Measurements from ENCODE around the gene USH1C.

Gene USH1C

GRCh38 chr11:17524221-17524620, 20.0 kb downstream of the USH1C start:
- DNase-seq (ENCODE audit: extremely low read depth, low read depth): no peak
- no peak for TF ChIP-seq CTCF (IDR thresholded peaks at IDR 0.05; ENCODE audit: low read depth, low read length, missing control alignments)
- no peak overlapping the region for H3K4me3 ChIP-seq (replicated peaks; ENCODE audit: low read depth, low read length)

GRCh38 chr11:17522655-17523054, 21.6 kb downstream of the USH1C start:
- H3K4me3 ChIP-seq (replicated peaks; ENCODE audit: low read depth, low read length): no peak overlapping the region
- no peak for DNase-seq (ENCODE audit: extremely low read depth, low read depth)
- TF ChIP-seq CTCF (IDR thresholded peaks at IDR 0.05; ENCODE audit: low read depth, low read length, missing control alignments): no peak

GRCh38 chr11:17521106-17521900, 22.9 kb downstream of the USH1C start:
- H3K4me3 ChIP-seq (replicated peaks; ENCODE audit: low read depth, low read length): no peak overlapping the region
- DNase-seq (ENCODE audit: extremely low read depth, low read depth): no peak
- no peak for TF ChIP-seq CTCF (IDR thresholded peaks at IDR 0.05; ENCODE audit: low read depth, low read length, missing control alignments)

- no peak for DNase-seq (ENCODE audit: extremely low read depth, low read depth)
- no peak overlapping the region for H3K4me3 ChIP-seq (replicated peaks; ENCODE audit: low read depth, low read length)
- no peak for TF ChIP-seq CTCF (IDR thresholded peaks at IDR 0.05; ENCODE audit: low read depth, low read length, missing control alignments)
These were observed 24.9 kb downstream of the USH1C start for GRCh38 chr11:17519061-17519885.

- no peak overlapping the region for H3K4me3 ChIP-seq (replicated peaks; ENCODE audit: low read depth, low read length)
- DNase-seq (ENCODE audit: extremely low read depth, low read depth): no peak
- no peak for TF ChIP-seq CTCF (IDR thresholded peaks at IDR 0.05; ENCODE audit: low read depth, low read length, missing control alignments)
These were observed 25.9 kb downstream of the USH1C start for GRCh38 chr11:17518366-17518765.

GRCh38 chr11:17517186-17517585, 27.0 kb downstream of the USH1C start:
- no peak for DNase-seq (ENCODE audit: extremely low read depth, low read depth)
- H3K4me3 ChIP-seq (replicated peaks; ENCODE audit: low read depth, low read length): no peak overlapping the region
- no peak for TF ChIP-seq CTCF (IDR thresholded peaks at IDR 0.05; ENCODE audit: low read depth, low read length, missing control alignments)
